Smooth muscle cell of the brain vasculature (primary cell): ENCODE results near the gene HPS4.

Source experiments
- DNase-seq: peaks from one replicate; pipeline ENCODE4 v3.0.0-alpha.2; 2012; ENCODE audit warnings: low read depth, low spot score

HPS4 gene

GRCh38 chr22:26470807-26471206, 12.8 kb downstream of the HPS4 start:
- no peak for DNase-seq

GRCh38 chr22:26466196-26466595, 17.4 kb downstream of the HPS4 start:
- no peak for DNase-seq

- no peak for DNase-seq
Observed at GRCh38 chr22:26464312-26464711, 19.3 kb downstream of the HPS4 start.

- no peak for DNase-seq
Observed at GRCh38 chr22:26463688-26464087, 19.9 kb downstream of the HPS4 start.

- DNase-seq, result no peak
Observed at GRCh38 chr22:26463101-26463661, 20.4 kb downstream of the HPS4 start.

GRCh38 chr22:26462641-26463040, 20.9 kb downstream of the HPS4 start:
- DNase-seq, result no peak

- no peak for DNase-seq
Observed at GRCh38 chr22:26462051-26462450, 21.5 kb downstream of the HPS4 start.

GRCh38 chr22:26461188-26461810, 22.3 kb downstream of the HPS4 start:
- DNase-seq, result peak; percentile 2

GRCh38 chr22:26460202-26460601, 23.4 kb downstream of the HPS4 start:
- DNase-seq, result no peak

- no peak for DNase-seq
Observed at GRCh38 chr22:26457661-26458272, 25.8 kb downstream of the HPS4 start.

GRCh38 chr22:26453812-26454500, 29.6 kb downstream of the HPS4 start:
- no peak for DNase-seq

GRCh38 chr22:26453216-26453615, 30.4 kb downstream of the HPS4 start:
- no peak for DNase-seq

GRCh38 chr22:26452236-26453016, 31.2 kb downstream of the HPS4 start:
- DNase-seq, result no peak

- DNase-seq, result no peak
Observed at GRCh38 chr22:26450453-26451185, 33.0 kb downstream of the HPS4 start.

- no peak for DNase-seq
Observed at GRCh38 chr22:26448941-26449340, 34.6 kb downstream of the HPS4 start.

- DNase-seq, result no peak
Observed at GRCh38 chr22:26448334-26448733, 35.2 kb downstream of the HPS4 start.

GRCh38 chr22:26447584-26448329, 35.8 kb downstream of the HPS4 start:
- no peak for DNase-seq

GRCh38 chr22:26446808-26447515, 36.6 kb downstream of the HPS4 start:
- no peak for DNase-seq

- no peak for DNase-seq
Observed at GRCh38 chr22:26445577-26446275, 37.9 kb downstream of the HPS4 start.
